Neural cell (in vitro differentiated cells): ENCODE results near the gene MED13. TPM values are rescaled to one million over a fixed set of nuclear protein-coding genes. Genes with fewer than 3 reads are reported as not detected.

Experiments
- H2AFZ ChIP-seq: fragments of 200-600, 300-800 bp; sonication (generic), shearing (Covaris generic); 2 replicates; pipeline ENCODE4 v1.6.0; 2014; ENCODE audit warnings: low read depth, mild to moderate bottlenecking, antibody characterized with exemption, low read length, moderate library complexity
- H3F3A ChIP-seq: fragments of 200-600 bp; shearing (Covaris generic); 2 replicates; pipeline ENCODE4 v1.6.1; 2016; ENCODE audit warnings: mild to moderate bottlenecking, moderate library complexity, mixed read lengths, antibody characterized with exemption, low read length; ENCODE audit not compliant: insufficient read depth, poor library complexity, severe bottlenecking
- H3K27ac ChIP-seq: fragments of 200-600, 300-800 bp; sonication (generic), shearing (Covaris generic); 2 replicates; pipeline ENCODE4 v1.5.1; 2014; ENCODE audit warnings: mild to moderate bottlenecking, low read length, moderate library complexity
- H3K27me3 ChIP-seq: fragments of 300-800, 200-600 bp; sonication (generic), shearing (Covaris generic); 2 replicates; pipeline ENCODE4 v1.6.0; 2014; ENCODE audit warnings: mild to moderate bottlenecking, low read depth, low read length, moderate library complexity; ENCODE audit not compliant: insufficient read depth
- H3K36me3 ChIP-seq: fragments of 300-800, 200-600 bp; sonication (generic), shearing (Covaris generic); 2 replicates; pipeline ENCODE4 v1.5.1; 2014; ENCODE audit warnings: mild to moderate bottlenecking, antibody characterized with exemption, low read length, moderate library complexity; ENCODE audit not compliant: insufficient read depth
- H3K4me2 ChIP-seq: fragments of 300-800, 200-600 bp; sonication (generic), shearing (Covaris generic); 2 replicates; pipeline ENCODE4 v1.6.0; 2014; ENCODE audit warnings: mild to moderate bottlenecking, low read length
- H3K4me3 ChIP-seq: fragments of 300-800, 200-600 bp; sonication (generic), shearing (Covaris generic); 2 replicates; pipeline ENCODE4 v1.5.1; 2014; ENCODE audit warnings: mild to moderate bottlenecking, low read length, moderate library complexity
- H3K79me2 ChIP-seq: fragments of 200-600 bp; shearing (Covaris generic); replicated peaks from 2 replicates; pipeline ENCODE4 v1.6.0; 2014; ENCODE audit warnings: mild to moderate bottlenecking, low read length, moderate library complexity; ENCODE audit not compliant: insufficient read depth
- H3K9ac ChIP-seq: fragments of 300-800, 200-600 bp; sonication (generic), shearing (Covaris generic); 2 replicates; pipeline ENCODE4 v1.6.1; 2016; ENCODE audit warnings: mild to moderate bottlenecking, low read length, mixed read lengths
- H3K9me2 ChIP-seq: fragments of 200-600 bp; shearing (Covaris generic); 2 replicates; pipeline ENCODE4 v1.6.1; 2016; ENCODE audit warnings: mild to moderate bottlenecking, low read length, mixed read lengths; ENCODE audit not compliant: insufficient read depth
- H3K9me3 ChIP-seq: fragments of 200-600, 300-800 bp; sonication (generic), shearing (Covaris generic); 2 replicates; pipeline ENCODE4 v1.6.1; 2016; ENCODE audit warnings: mild to moderate bottlenecking, mixed run types, low read length, moderate library complexity, mixed read lengths
- H4K20me1 ChIP-seq: fragments of 200-600 bp; shearing (Covaris generic); 2 replicates; pipeline ENCODE4 v1.6.1; 2016; ENCODE audit warnings: mild to moderate bottlenecking, mixed run types; ENCODE audit not compliant: insufficient read depth
- CTCF ChIP-seq: fragments of 450-650 bp; IDR thresholded peaks from 2 replicates; pipeline ENCODE4 v1.5.1; 2014; ENCODE audit warnings: antibody characterized with exemption, mild to moderate bottlenecking, moderate library complexity; ENCODE audit not compliant: poor library complexity, severe bottlenecking
- EP300 ChIP-seq: fragments of 450-650 bp; conservative IDR thresholded peaks from 2 replicates; pipeline ENCODE4 v1.6.1; 2014; ENCODE audit warnings: antibody characterized with exemption, mild to moderate bottlenecking, moderate library complexity; ENCODE audit not compliant: poor library complexity, severe bottlenecking
- EZH2 ChIP-seq: fragments of 200-600, 300-800 bp; shearing (Covaris generic), sonication (generic); IDR thresholded peaks from 2 replicates; pipeline ENCODE4 v1.6.1; 2014; ENCODE audit warnings: antibody characterized with exemption, low read length, borderline replicate concordance, mild to moderate bottlenecking; ENCODE audit not compliant: insufficient read depth, poor library complexity, severe bottlenecking
- MXI1 ChIP-seq: fragments of 450-650 bp; conservative IDR thresholded peaks from 2 replicates; pipeline ENCODE4 v1.6.1; 2014; ENCODE audit warnings: antibody characterized with exemption, mild to moderate bottlenecking; ENCODE audit not compliant: poor library complexity, severe bottlenecking
- POLR2AphosphoS5 ChIP-seq: IDR thresholded peaks from 2 replicates; pipeline ENCODE4 v1.6.1; 2012
- RAD21 ChIP-seq: fragments of 450-650 bp; conservative IDR thresholded peaks from 2 replicates; pipeline ENCODE4 v1.6.1; 2014; ENCODE audit warnings: antibody characterized with exemption, mild to moderate bottlenecking, moderate library complexity
- REST ChIP-seq: IDR thresholded peaks from 2 replicates; pipeline ENCODE4 v1.6.1; 2012; ENCODE audit warnings: borderline replicate concordance
- SMC3 ChIP-seq: fragments of 450-650 bp; conservative IDR thresholded peaks from 2 replicates; pipeline ENCODE4 v1.6.1; 2014; ENCODE audit warnings: antibody characterized with exemption, mild to moderate bottlenecking, moderate library complexity; ENCODE audit not compliant: poor library complexity
- TAF1 ChIP-seq: IDR thresholded peaks from 2 replicates; pipeline ENCODE4 v1.6.1; 2012; ENCODE audit warnings: low read depth
- polyA plus RNA-seq: library from polyadenylated mRNA; depleted of rRNA; stranded (reverse); fragments of >200 nt; gene quantifications from 2 replicates; pipeline ENCODE4 v1.2.3, GENCODE V29; 2014

The MED13 gene
- polyA plus RNA-seq, 1 donor from 2014 or later, result 22.6 TPM

GRCh38 chr17:61968757-61969156 is 96.3 kb downstream of the MED13 start:
- TF ChIP-seq SMC3 (no peak), RAD21 (no peak), CTCF (no peak), EZH2 (no peak), MXI1 (no peak), REST (no peak)
- Histone ChIP-seq H3K27ac (no peak overlapping the region), H4K20me1 (no peaks in the 10 kb centered on the region), H3K27me3 (no peaks in the 10 kb centered on the region), H3K79me2 (peaks cover 5% of the 10 kb centered on the region), H3K4me2 (no peak overlapping the region), H2AFZ (no peak overlapping the region), H3K4me3 (no peak overlapping the region), H3K36me3 (no peaks in the 10 kb centered on the region), H3K9ac (no peak overlapping the region), H3K9me2 (no peaks in the 10 kb centered on the region), H3K9me3 (no peaks in the 10 kb centered on the region), H3F3A (no peaks in the 10 kb centered on the region)

GRCh38 chr17:61967729-61968128 is 97.3 kb downstream of the MED13 start:
- no peaks in the 10 kb centered on the region for H3K36me3 ChIP-seq

More at GRCh38 chr17:61967729-61968128, 97.3 kb downstream of the MED13 start:
- Histone ChIP-seq H3K79me2 (peaks cover under 1% of the 10 kb centered on the region), H2AFZ (no peak overlapping the region), H3K9me2 (no peaks in the 10 kb centered on the region), H3K9me3 (no peaks in the 10 kb centered on the region), H3K27me3 (no peaks in the 10 kb centered on the region), H3F3A (no peaks in the 10 kb centered on the region), H3K27ac (no peak overlapping the region), H3K9ac (no peak overlapping the region), H3K4me3 (no peak overlapping the region), H4K20me1 (no peaks in the 10 kb centered on the region), H3K4me2 (no peak overlapping the region)
- TF ChIP-seq EZH2 (no peak), EP300 (no peak), CTCF (no peak), TAF1 (no peak), RAD21 (no peak), SMC3 (no peak), REST (no peak), POLR2AphosphoS5 (no peak), MXI1 (no peak)
